GM13976 (cell line): ENCODE data around the gene PHF11.

Experiments
- DNase-seq: peaks from one replicate; pipeline ENCODE4 v3.0.0; 2012; ENCODE audit warnings: low spot score
- CTCF ChIP-seq: IDR thresholded peaks from 2 replicates; pipeline ENCODE4 v1.5.1; 2012; ENCODE audit warnings: borderline replicate concordance, mild to moderate bottlenecking; ENCODE audit not compliant: insufficient read depth; ENCODE audit errors: extremely low read depth, missing control alignments, control extremely low read depth
- in situ Hi-C: fragments of 300-500 bp; cut with MboI; formaldehyde crosslinking; loops from one replicate; pipeline ENCODE4 v1.12.0; 2022; ENCODE audit warnings: low sequenced_read_pairs, mixed read lengths, inconsistent platforms; ENCODE audit not compliant: unreplicated experiment

The PHF11 gene

GRCh38 chr13:49528161-49528560 lies 32.4 kb downstream of the PHF11 start:
- in situ Hi-C loops = no loop called here
- no peak for TF ChIP-seq CTCF

GRCh38 chr13:49530457-49530856 lies 34.7 kb downstream of the PHF11 start:
- in situ Hi-C loops = no loop called here
- no peak for TF ChIP-seq CTCF
- no peak for DNase-seq

More at GRCh38 chr13:49528161-49528560, 32.4 kb downstream of the PHF11 start:
- DNase-seq = no peak

GRCh38 chr13:49532593-49532992 lies 36.8 kb downstream of the PHF11 start:
- in situ Hi-C loops = no loop called here
- TF ChIP-seq CTCF = no peak
- DNase-seq = no peak

GRCh38 chr13:49533011-49533410 lies 37.3 kb downstream of the PHF11 start:
- DNase-seq = no peak
- in situ Hi-C loops = no loop called here
- TF ChIP-seq CTCF = no peak

GRCh38 chr13:49533591-49534269 lies 38.0 kb downstream of the PHF11 start:
- no peak for DNase-seq
- no peak for TF ChIP-seq CTCF
- in situ Hi-C loops = no loop called here

GRCh38 chr13:49536144-49536873 lies 40.6 kb downstream of the PHF11 start:
- in situ Hi-C loops = no loop called here
- TF ChIP-seq CTCF = no peak

More at GRCh38 chr13:49536144-49536873, 40.6 kb downstream of the PHF11 start:
- DNase-seq = no peak
